Esophagus squamous epithelium (tissue), 4 donors: ENCODE data around the gene MXD3.

Source experiments
- POLR2A ChIP-seq, 4 donors: fragments of 450-650 bp; IDR thresholded peaks; one replicate each; pipeline ENCODE4 v1.6.1; 2017; ENCODE audit warnings: antibody characterized with exemption in 4 of 4, mild to moderate bottlenecking in 4 of 4, moderate library complexity in 3 of 4
- TF ChIP-seq, protein P1 (sequence below), 6 experiments: fragments of 450-650 bp in 4 of 6; fragments of 200-600 bp in 2 of 6; sonication (generic) in 2 of 6; IDR thresholded peaks; one replicate each; pipeline ENCODE4 v1.5.1; 2016 to 2019; ENCODE audit warnings: antibody characterized with exemption in 6 of 6, mild to moderate bottlenecking in 4 of 6, moderate library complexity in 4 of 6

DNA sequence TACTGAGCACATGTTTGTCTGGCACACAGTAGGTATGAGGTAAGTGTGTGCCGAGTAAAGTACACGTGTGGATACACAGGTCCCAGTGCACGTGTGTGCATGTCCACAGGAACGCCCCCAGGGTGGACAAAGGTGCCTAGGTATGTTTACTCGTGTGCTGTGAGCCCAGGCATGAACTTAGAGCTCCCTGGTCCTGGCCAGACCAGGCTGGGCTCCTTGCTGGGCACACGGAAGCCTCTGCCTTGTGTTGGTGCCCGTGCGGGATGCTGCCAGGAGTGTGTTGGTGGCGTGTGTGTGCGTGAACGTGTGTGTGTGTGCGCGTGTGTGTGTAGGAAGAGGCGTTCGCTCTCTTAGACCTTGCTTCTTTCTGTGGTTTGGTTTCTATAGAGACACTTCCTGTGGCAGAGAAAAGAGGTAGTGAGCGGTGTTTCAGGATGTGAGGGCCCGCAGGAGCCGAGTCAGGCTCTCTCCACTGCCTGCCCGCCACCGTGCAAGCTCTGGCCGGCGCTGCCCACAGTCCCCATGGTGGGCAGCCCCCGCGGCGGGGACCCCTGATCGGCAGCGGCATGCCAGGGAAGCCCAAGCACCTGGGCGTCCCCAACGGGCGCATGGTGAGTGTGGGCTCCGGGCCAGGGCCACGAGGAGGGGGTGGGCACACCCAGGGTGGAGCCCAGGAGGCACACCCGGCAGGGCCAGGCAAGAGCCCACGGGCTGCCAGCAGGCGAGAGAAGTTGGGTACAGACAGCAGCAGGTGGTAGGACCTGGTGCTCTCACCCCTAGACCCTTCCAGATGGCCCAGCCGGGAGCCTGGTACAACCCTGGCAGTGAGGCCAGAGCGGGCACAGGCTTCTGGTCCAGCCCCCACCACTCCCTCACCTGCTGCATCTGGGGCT is 46.0 kb upstream of the MXD3 start, which contains the start of gene RGS14:
- peak in 1 of 4 donors; percentile 33 for TF ChIP-seq POLR2A (IDR thresholded peaks at IDR 0.05)
- TF ChIP-seq, protein P1, sequence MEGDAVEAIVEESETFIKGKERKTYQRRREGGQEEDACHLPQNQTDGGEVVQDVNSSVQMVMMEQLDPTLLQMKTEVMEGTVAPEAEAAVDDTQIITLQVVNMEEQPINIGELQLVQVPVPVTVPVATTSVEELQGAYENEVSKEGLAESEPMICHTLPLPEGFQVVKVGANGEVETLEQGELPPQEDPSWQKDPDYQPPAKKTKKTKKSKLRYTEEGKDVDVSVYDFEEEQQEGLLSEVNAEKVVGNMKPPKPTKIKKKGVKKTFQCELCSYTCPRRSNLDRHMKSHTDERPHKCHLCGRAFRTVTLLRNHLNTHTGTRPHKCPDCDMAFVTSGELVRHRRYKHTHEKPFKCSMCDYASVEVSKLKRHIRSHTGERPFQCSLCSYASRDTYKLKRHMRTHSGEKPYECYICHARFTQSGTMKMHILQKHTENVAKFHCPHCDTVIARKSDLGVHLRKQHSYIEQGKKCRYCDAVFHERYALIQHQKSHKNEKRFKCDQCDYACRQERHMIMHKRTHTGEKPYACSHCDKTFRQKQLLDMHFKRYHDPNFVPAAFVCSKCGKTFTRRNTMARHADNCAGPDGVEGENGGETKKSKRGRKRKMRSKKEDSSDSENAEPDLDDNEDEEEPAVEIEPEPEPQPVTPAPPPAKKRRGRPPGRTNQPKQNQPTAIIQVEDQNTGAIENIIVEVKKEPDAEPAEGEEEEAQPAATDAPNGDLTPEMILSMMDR (IDR thresholded peaks at IDR 0.05): no peak
